HL-60 (cell line): ENCODE measurements around the gene NRDC.
A peak's percentile ranks its signal among the peaks of the same experiment; 100 is the strongest.

Experiments
- DNase-seq, 2 experiments: peaks; one replicate each; pipeline ENCODE4 v3.0.0-alpha.2; 2010 to 2020; ENCODE audit warnings: low read depth in 1 of 2, low spot score in 1 of 2
- H3K27ac ChIP-seq: fragments of 250-450 bp; sonication (Bioruptor Pico); replicated peaks from 2 replicates; pipeline ENCODE4 v1.5.1; 2020; ENCODE audit warnings: mild to moderate bottlenecking, moderate library complexity
- H3K27me3 ChIP-seq: fragments of 250-450 bp; sonication (Bioruptor Pico); 2 replicates; pipeline ENCODE4 v1.5.1; 2021; ENCODE audit warnings: mild to moderate bottlenecking, moderate library complexity; ENCODE audit not compliant: insufficient read depth, poor library complexity, severe bottlenecking
- H3K4me3 ChIP-seq: replicated peaks from 2 replicates; pipeline ENCODE4 v1.5.1; 2011; ENCODE audit warnings: mild to moderate bottlenecking, control low read depth, low read length; ENCODE audit not compliant: insufficient read depth
- CTCF ChIP-seq: IDR thresholded peaks from one replicate; pipeline ENCODE4 v1.5.1; 2011; ENCODE audit warnings: low read length, control low read depth, inconsistent platforms; ENCODE audit not compliant: insufficient read depth
- GABPA ChIP-seq: IDR thresholded peaks from 2 replicates; pipeline ENCODE4 v1.6.1; 2012; ENCODE audit warnings: low read depth
- POLR2AphosphoS5 ChIP-seq: IDR thresholded peaks from 2 replicates; pipeline ENCODE4 v1.6.1; 2012; ENCODE audit warnings: low read depth
- REST ChIP-seq: IDR thresholded peaks from 2 replicates; pipeline ENCODE4 v1.6.1; 2012; ENCODE audit warnings: low read depth; ENCODE audit not compliant: insufficient replicate concordance
- SPI1 ChIP-seq: IDR thresholded peaks from 2 replicates; pipeline ENCODE4 v1.6.1; 2012; ENCODE audit warnings: low read depth, mild to moderate bottlenecking, borderline replicate concordance
- long read RNA-seq: library from polyadenylated mRNA; unstranded; transcript quantifications from one replicate; pipeline ENCODE4 v2.0.0, GENCODE V29; 2020

The NRDC gene
- long read RNA-seq, transcript NRDC-202 (33 exons, 3,895 nt): minor isoform, 54 of 787 reads
- long read RNA-seq, transcript NRDC-201 (31 exons, 3,691 nt): major isoform, 486 of 787 reads
- long read RNA-seq, transcript NRDC-211 (2 exons, 1,020 nt): minor isoform, 18 of 787 reads
- long read RNA-seq, partial matches to known transcripts: 90 of 787 reads
- long read RNA-seq, other reads (novel, unspliced or antisense): 139 of 787 reads

- TF ChIP-seq REST (peak; percentile 72), SPI1 (peak; percentile 36; the same call in 1 of the 2 replicates), CTCF (no peak), GABPA (peak; percentile 78), POLR2AphosphoS5 (peak; percentile 92)
- peak within 1 kb of the TSS; percentile 94 for H3K27ac ChIP-seq
- DNase-seq: peak; percentile 100
Measured at GRCh38 chr1:51878616-51879336, at the start of gene NRDC. Gene NRDC, minus strand, starts transcription at chr1:51878727. Its CDS starts 112 bp downstream, at chr1:51878615.

GRCh38 chr1:51927029-51927428 is 48.5 kb upstream of the NRDC start:
- H3K27ac ChIP-seq: no peak overlapping the region
- DNase-seq: no peak
- TF ChIP-seq GABPA (no peak), POLR2AphosphoS5 (no peak), REST (no peak), SPI1 (no peak), CTCF (no peak)
- no peaks in the 10 kb centered on the region for H3K27me3 ChIP-seq
- H3K4me3 ChIP-seq: no peak overlapping the region

More at GRCh38 chr1:51878616-51879336, at the start of gene NRDC:
- peak within 1 kb of the TSS; percentile 59 for H3K4me3 ChIP-seq
- H3K27me3 ChIP-seq: no peaks in the 10 kb centered on the region

GRCh38 chr1:51926171-51926812 is 47.8 kb upstream of the NRDC start:
- peak in 1 of 2 experiments; percentile 3 for DNase-seq
- Histone ChIP-seq H3K4me3 (no peak overlapping the region), H3K27me3 (no peaks in the 10 kb centered on the region), H3K27ac (no peak overlapping the region)
- TF ChIP-seq CTCF (no peak), GABPA (no peak), SPI1 (no peak), REST (no peak), POLR2AphosphoS5 (no peak)
